Loucy (cell line): ENCODE measurements around the gene SLC43A2.

Experiments used
- H2AFZ ChIP-seq: fragments of 200-600 bp; sonication (generic); 2 replicates; pipeline ENCODE4 v1.6.0; 2016; ENCODE audit warnings: antibody characterized with exemption, mild to moderate bottlenecking, low read length, moderate library complexity
- H3F3A ChIP-seq: fragments of 200-600 bp; 2 replicates; pipeline ENCODE4 v1.6.0; 2016; ENCODE audit warnings: antibody characterized with exemption, low read depth, mild to moderate bottlenecking
- H3K27me3 ChIP-seq: fragments of 200-600 bp; sonication (generic); 2 replicates; pipeline ENCODE4 v1.6.1; 2014; ENCODE audit warnings: low read length, mild to moderate bottlenecking; ENCODE audit not compliant: insufficient read depth, poor library complexity, severe bottlenecking
- H3K36me3 ChIP-seq: fragments of 200-600 bp; sonication (generic); 2 replicates; pipeline ENCODE4 v1.6.1; 2016; ENCODE audit warnings: low read length; ENCODE audit not compliant: insufficient read depth
- H3K4me1 ChIP-seq: fragments of 200-600 bp; sonication (generic); 2 replicates; pipeline ENCODE4 v1.5.1; 2014; ENCODE audit warnings: low read length, mild to moderate bottlenecking; ENCODE audit not compliant: insufficient read depth, poor library complexity, severe bottlenecking
- H3K4me2 ChIP-seq: fragments of 200-600 bp; sonication (generic); 2 replicates; pipeline ENCODE4 v1.6.0; 2014; ENCODE audit warnings: antibody characterized with exemption, low read length, low read depth, mild to moderate bottlenecking; ENCODE audit not compliant: poor library complexity, severe bottlenecking
- H3K4me3 ChIP-seq: fragments of 200-600 bp; sonication (generic); 2 replicates; pipeline ENCODE4 v1.5.1; 2014; ENCODE audit warnings: low read length, mild to moderate bottlenecking, mixed read lengths; ENCODE audit not compliant: poor library complexity, severe bottlenecking
- H3K79me2 ChIP-seq: fragments of 200-600 bp; sonication (generic); 2 replicates; pipeline ENCODE4 v1.6.1; 2014; ENCODE audit warnings: low read length; ENCODE audit not compliant: insufficient read depth
- H3K9ac ChIP-seq: fragments of 200-600 bp; sonication (generic); 2 replicates; pipeline ENCODE4 v1.6.0; 2014; ENCODE audit warnings: mild to moderate bottlenecking, low read depth, low read length, moderate library complexity; ENCODE audit not compliant: poor library complexity, severe bottlenecking
- H3K9me2 ChIP-seq: fragments of 200-600 bp; sonication (generic); replicated peaks from 2 replicates; pipeline ENCODE4 v1.6.1; 2016; ENCODE audit warnings: low read depth, low read length, mixed read lengths
- H3K9me3 ChIP-seq: fragments of 200-600 bp; sonication (generic); 2 replicates; pipeline ENCODE4 v1.6.1; 2014; ENCODE audit warnings: mild to moderate bottlenecking, antibody characterized with exemption, low read length, low read depth; ENCODE audit not compliant: insufficient read depth
- H4K20me1 ChIP-seq: fragments of 200-600 bp; sonication (generic); 2 replicates; pipeline ENCODE4 v1.6.0; 2014; ENCODE audit warnings: antibody characterized with exemption, low read length, mild to moderate bottlenecking; ENCODE audit not compliant: insufficient read depth, poor library complexity, severe bottlenecking
- CTCF ChIP-seq: fragments of 200-600 bp; sonication (generic); conservative IDR thresholded peaks from 2 replicates; pipeline ENCODE4 v1.5.1; 2014; ENCODE audit warnings: mild to moderate bottlenecking, antibody characterized with exemption, low read length
- EZH2phosphoT487 ChIP-seq: fragments of 200-600 bp; IDR thresholded peaks from 2 replicates; pipeline ENCODE4 v1.6.1; 2018; ENCODE audit warnings: antibody characterized with exemption, mild to moderate bottlenecking, moderate library complexity, borderline replicate concordance

Gene SLC43A2

GRCh38 chr17:1593630-1593931 lies 35.1 kb downstream of the SLC43A2 start:
- H3K9ac ChIP-seq, result peak overlapping the region; percentile 76

GRCh38 chr17:1592751-1593629 lies 35.6 kb downstream of the SLC43A2 start:
- Histone ChIP-seq H3K27me3 (no peaks in the 10 kb centered on the region), H3K9ac (peak overlapping the region; percentile 76), H4K20me1 (no peaks in the 10 kb centered on the region), H3K9me3 (no peaks in the 10 kb centered on the region), H2AFZ (no peak overlapping the region), H3K4me2 (peak overlapping the region; percentile 76), H3F3A (peaks cover 18% of the 10 kb centered on the region; the same call in 1 of the 2 replicates), H3K9me2 (no peaks in the 10 kb centered on the region), H3K4me3 (peak overlapping the region; percentile 51), H3K36me3 (no peaks in the 10 kb centered on the region; the same call in 1 of the 2 replicates), H3K4me1 (peaks cover 56% of the 10 kb centered on the region), H3K79me2 (peaks cover 26% of the 10 kb centered on the region; the same call in 1 of the 2 replicates)
- TF ChIP-seq CTCF (no peak), EZH2phosphoT487 (no peak)

More at GRCh38 chr17:1593630-1593931, 35.1 kb downstream of the SLC43A2 start:
- peaks cover 56% of the 10 kb centered on the region for H3K4me1 ChIP-seq
- H4K20me1 ChIP-seq, result no peaks in the 10 kb centered on the region
- H3K27me3 ChIP-seq, result no peaks in the 10 kb centered on the region
- H3K4me2 ChIP-seq, result peak overlapping the region; percentile 76
- peak overlapping the region; percentile 51 for H3K4me3 ChIP-seq
- no peak overlapping the region for H2AFZ ChIP-seq
- H3F3A ChIP-seq, result peaks cover 18% of the 10 kb centered on the region; the same call in 1 of the 2 replicates
- H3K9me2 ChIP-seq, result no peaks in the 10 kb centered on the region
- H3K36me3 ChIP-seq, result no peaks in the 10 kb centered on the region; the same call in 1 of the 2 replicates
- H3K79me2 ChIP-seq, result peaks cover 26% of the 10 kb centered on the region; the same call in 1 of the 2 replicates
- TF ChIP-seq EZH2phosphoT487, result no peak
- TF ChIP-seq CTCF, result no peak
- H3K9me3 ChIP-seq, result no peaks in the 10 kb centered on the region

GRCh38 chr17:1591474-1592090 lies 37.1 kb downstream of the SLC43A2 start:
- H3K4me1 ChIP-seq, result peaks cover 56% of the 10 kb centered on the region
- peaks cover 26% of the 10 kb centered on the region; the same call in 1 of the 2 replicates for H3K79me2 ChIP-seq

More at GRCh38 chr17:1591474-1592090, 37.1 kb downstream of the SLC43A2 start:
- Histone ChIP-seq H3F3A (peaks cover 18% of the 10 kb centered on the region; the same call in 1 of the 2 replicates), H3K9ac (peak overlapping the region; percentile 76), H3K4me3 (peak overlapping the region; percentile 51), H3K27me3 (no peaks in the 10 kb centered on the region), H3K9me2 (no peaks in the 10 kb centered on the region), H2AFZ (no peak overlapping the region), H3K36me3 (no peaks in the 10 kb centered on the region; the same call in 1 of the 2 replicates), H3K9me3 (no peaks in the 10 kb centered on the region), H3K4me2 (peak overlapping the region; percentile 76), H4K20me1 (no peaks in the 10 kb centered on the region)
- TF ChIP-seq EZH2phosphoT487 (no peak), CTCF (no peak)
